K562 (cell line): ENCODE measurements around the gene EXOC3L2. TPM values are rescaled to one million over a fixed set of nuclear protein-coding genes. Genes with fewer than 3 reads are reported as not detected.

Experiments
- BRD9 ChIP-seq: fragments of 450-650 bp; IDR thresholded peaks from 2 replicates; pipeline ENCODE4 v1.6.1; 2018; ENCODE audit warnings: low read depth; ENCODE audit not compliant: partially characterized antibody
- CC2D1A ChIP-seq: fragments of 450-650 bp; IDR thresholded peaks from 2 replicates; pipeline ENCODE4 v1.6.1; 2017; ENCODE audit warnings: mild to moderate bottlenecking
- EGR1 ChIP-seq: fragments of 450-650 bp; conservative IDR thresholded peaks from 2 replicates; pipeline ENCODE4 v1.6.1; 2017; ENCODE audit warnings: mild to moderate bottlenecking
- FUS ChIP-seq: fragments of 200-400 bp; formaldehyde crosslinking; optimal IDR thresholded peaks from 2 replicates; pipeline ENCODE3; 2017; ENCODE audit warnings: low read depth, low read length
- HMGN3 ChIP-seq: IDR thresholded peaks from 2 replicates; pipeline ENCODE4 v1.6.1; 2011; ENCODE audit warnings: borderline replicate concordance, low read depth, mild to moderate bottlenecking, mixed read lengths, low read length; ENCODE audit not compliant: insufficient read length; ENCODE audit errors: extremely low read depth
- L3MBTL2 ChIP-seq: fragments of 450-650 bp; IDR thresholded peaks from 2 replicates; pipeline ENCODE4 v1.6.1; 2016; ENCODE audit warnings: mild to moderate bottlenecking, moderate library complexity
- NRF1 ChIP-seq, 2 experiments: fragments of 450-650 bp; IDR thresholded peaks in 1 of 2; conservative IDR thresholded peaks in 1 of 2; 2 replicates each; pipeline ENCODE4 v1.6.1; 2014; ENCODE audit warnings: mild to moderate bottlenecking in 2 of 2
- NUFIP1 ChIP-seq: fragments of 450-650 bp; IDR thresholded peaks from 2 replicates; pipeline ENCODE4 v1.6.1; 2018; ENCODE audit not compliant: partially characterized antibody
- RAD51 ChIP-seq: fragments of 450-650 bp; IDR thresholded peaks from 2 replicates; pipeline ENCODE4 v1.7.1; 2016; ENCODE audit warnings: low read depth, mild to moderate bottlenecking, borderline replicate concordance
- RCOR1 ChIP-seq, 2 experiments: IDR thresholded peaks; 2 replicates each; pipeline ENCODE4 v1.6.1; 2012; ENCODE audit warnings: low read depth in 2 of 2, low read length in 2 of 2, borderline replicate concordance in 1 of 2, improper control_type of control experiment in 1 of 2
- STAT5A ChIP-seq: IDR thresholded peaks from 2 replicates; pipeline ENCODE4 v1.6.1; 2012; ENCODE audit warnings: low read length, inconsistent platforms, borderline replicate concordance
- ZBED1 ChIP-seq: IDR thresholded peaks from 2 replicates; pipeline ENCODE4 v1.6.1; 2014
- ZBTB17 ChIP-seq: fragments of 450-650 bp; formaldehyde crosslinking; IDR thresholded peaks from 2 replicates; pipeline ENCODE4 v1.4.0; 2020; ENCODE audit warnings: mild to moderate bottlenecking
- ZNF133 ChIP-seq: fragments of 250-450 bp; sonication (Bioruptor Pico); IDR thresholded peaks from 2 replicates; pipeline ENCODE4 v1.4.0; 2020; ENCODE audit warnings: mild to moderate bottlenecking
- ZNF134 ChIP-seq: fragments of 250-450 bp; sonication (Bioruptor Pico); conservative IDR thresholded peaks from 2 replicates; pipeline ENCODE4 v1.4.0; 2020
- ZNF212 ChIP-seq: fragments of 450-650 bp; formaldehyde crosslinking; IDR thresholded peaks from 2 replicates; pipeline ENCODE4 v1.4.0; 2020; ENCODE audit warnings: mild to moderate bottlenecking
- polyA plus RNA-seq, 8 experiments: library from polyadenylated mRNA; depleted of rRNA in 4 of 8; stranded (reverse) in 5 of 8; unstranded in 3 of 8; fragments of >200 nt; fragmentation: Nextera tagmentation in 2 of 8; fragmentation: Illumina TruSeq in 1 of 8; extraction: Ambion mirVana in 2 of 8; extraction: Trizol in 1 of 8; gene quantifications; 2 replicates each; pipeline versions ENCODE4 v1.2.1 to v1.2.3, GENCODE V29; 2011 to 2014; ENCODE audit warnings: inconsistent platforms in 1 of 8, missing spikeins in 1 of 8
- total RNA-seq, 7 experiments: library from RNA; depleted of rRNA in 6 of 7; stranded (reverse); fragments of >200 nt in 6 of 7; fragmentation: Illumina TruSeq in 2 of 7; extraction: Trizol in 2 of 7; gene quantifications; 2 replicates each; pipeline versions ENCODE4 v1.2.1 to v1.2.3, GENCODE V29; 2011 to 2021; ENCODE audit warnings: low replicate concordance in 1 of 7
- TF ChIP-seq, protein P1 (sequence below): fragments of 450-650 bp; IDR thresholded peaks from 2 replicates; pipeline ENCODE4 v1.6.1; 2016
- TF ChIP-seq, protein P2 (sequence below): fragments of 250-450 bp; sonication (Bioruptor Pico); IDR thresholded peaks from 2 replicates; pipeline ENCODE4 v1.5.0; 2022; ENCODE audit warnings: mild to moderate bottlenecking
- TF ChIP-seq, protein P3 (sequence below): fragments of 200-800 bp; sonication (Bioruptor generic); IDR thresholded peaks from 2 replicates; pipeline ENCODE4 v1.6.1; 2017; ENCODE audit warnings: missing genetic modification characterization, missing compliant biosample characterization
- TF ChIP-seq, protein P4 (sequence below): fragments of 250-450 bp; sonication (Bioruptor Pico); IDR thresholded peaks from 2 replicates; pipeline ENCODE4 v1.5.0; 2020; ENCODE audit warnings: mild to moderate bottlenecking, borderline replicate concordance
- TF ChIP-seq, protein P5 (sequence below): sonication (generic); formaldehyde crosslinking; IDR thresholded peaks from 2 replicates; pipeline ENCODE4 v1.8.1; 2023; ENCODE audit warnings: mild to moderate bottlenecking, missing genetic modification reagents

Gene EXOC3L2
- total and polyA plus RNA-seq, 9 of the 15 experiments (the other 6 are each of a cell fraction or from before 2014, with no cell fraction given), result 0.31 to 19.0 (median 2.4) TPM

DNA sequence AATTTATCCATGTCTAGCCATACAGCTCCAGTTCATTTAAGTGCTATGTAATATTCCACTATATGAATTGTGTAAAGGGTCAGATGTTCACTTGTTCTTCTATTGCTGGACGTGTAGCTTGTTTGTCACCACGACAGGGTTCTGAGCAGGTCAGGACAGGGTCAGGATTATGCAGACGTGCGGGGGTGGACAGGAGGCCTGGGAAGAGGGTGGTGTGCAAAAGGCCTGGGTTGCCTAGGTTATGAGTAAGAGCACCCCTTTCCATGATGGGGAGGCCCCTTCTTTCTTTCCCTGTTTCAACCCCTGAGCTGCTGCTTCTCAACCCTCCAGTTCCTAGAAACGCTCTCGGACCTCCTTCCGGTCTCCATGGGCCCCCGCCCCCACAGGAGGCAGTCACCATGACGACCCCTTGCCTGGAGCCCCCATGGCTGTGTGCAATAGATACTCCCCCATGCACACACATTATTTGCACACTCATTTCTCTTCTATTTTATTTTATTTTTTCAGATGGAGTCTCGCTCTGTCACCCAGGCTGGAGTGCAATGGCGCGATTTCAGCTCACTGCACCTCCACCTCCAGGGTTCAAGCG is 2.0 kb downstream of the EXOC3L2 start (continued):
- TF ChIP-seq, protein P1, sequence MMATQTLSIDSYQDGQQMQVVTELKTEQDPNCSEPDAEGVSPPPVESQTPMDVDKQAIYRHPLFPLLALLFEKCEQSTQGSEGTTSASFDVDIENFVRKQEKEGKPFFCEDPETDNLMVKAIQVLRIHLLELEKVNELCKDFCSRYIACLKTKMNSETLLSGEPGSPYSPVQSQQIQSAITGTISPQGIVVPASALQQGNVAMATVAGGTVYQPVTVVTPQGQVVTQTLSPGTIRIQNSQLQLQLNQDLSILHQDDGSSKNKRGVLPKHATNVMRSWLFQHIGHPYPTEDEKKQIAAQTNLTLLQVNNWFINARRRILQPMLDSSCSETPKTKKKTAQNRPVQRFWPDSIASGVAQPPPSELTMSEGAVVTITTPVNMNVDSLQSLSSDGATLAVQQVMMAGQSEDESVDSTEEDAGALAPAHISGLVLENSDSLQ, result peak; percentile 40; the same call in 1 of the 2 replicates
- TF ChIP-seq ZBED1 (no peak), RCOR1 (IDR thresholded peaks at IDR 0.05; ENCODE audit: borderline replicate concordance in 1 of 2, low read depth in 2 of 2, low read length in 2 of 2) (no peak), ZNF133 (no peak), ZNF134 (CRISPR knock-in tag) (no peak), FUS (no peak), ZBTB17 (no peak), NRF1 (conservative IDR thresholded peaks at IDR 0.05 in 1 of 2, IDR thresholded peaks at IDR 0.05 in 1 of 2) (no peak), L3MBTL2 (no peak), HMGN3 (no peak), EGR1 (peak; percentile 98), NUFIP1 (no peak), ZNF212 (no peak), RAD51 (no peak), BRD9 (no peak), STAT5A (no peak), CC2D1A (no peak)
- TF ChIP-seq, protein P2, sequence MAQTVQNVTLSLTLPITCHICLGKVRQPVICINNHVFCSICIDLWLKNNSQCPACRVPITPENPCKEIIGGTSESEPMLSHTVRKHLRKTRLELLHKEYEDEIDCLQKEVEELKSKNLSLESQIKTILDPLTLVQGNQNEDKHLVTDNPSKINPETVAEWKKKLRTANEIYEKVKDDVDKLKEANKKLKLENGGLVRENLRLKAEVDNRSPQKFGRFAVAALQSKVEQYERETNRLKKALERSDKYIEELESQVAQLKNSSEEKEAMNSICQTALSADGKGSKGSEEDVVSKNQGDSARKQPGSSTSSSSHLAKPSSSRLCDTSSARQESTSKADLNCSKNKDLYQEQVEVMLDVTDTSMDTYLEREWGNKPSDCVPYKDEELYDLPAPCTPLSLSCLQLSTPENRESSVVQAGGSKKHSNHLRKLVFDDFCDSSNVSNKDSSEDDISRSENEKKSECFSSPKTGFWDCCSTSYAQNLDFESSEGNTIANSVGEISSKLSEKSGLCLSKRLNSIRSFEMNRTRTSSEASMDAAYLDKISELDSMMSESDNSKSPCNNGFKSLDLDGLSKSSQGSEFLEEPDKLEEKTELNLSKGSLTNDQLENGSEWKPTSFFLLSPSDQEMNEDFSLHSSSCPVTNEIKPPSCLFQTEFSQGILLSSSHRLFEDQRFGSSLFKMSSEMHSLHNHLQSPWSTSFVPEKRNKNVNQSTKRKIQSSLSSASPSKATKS (CRISPR knock-in tag), result no peak
- TF ChIP-seq, protein P3, sequence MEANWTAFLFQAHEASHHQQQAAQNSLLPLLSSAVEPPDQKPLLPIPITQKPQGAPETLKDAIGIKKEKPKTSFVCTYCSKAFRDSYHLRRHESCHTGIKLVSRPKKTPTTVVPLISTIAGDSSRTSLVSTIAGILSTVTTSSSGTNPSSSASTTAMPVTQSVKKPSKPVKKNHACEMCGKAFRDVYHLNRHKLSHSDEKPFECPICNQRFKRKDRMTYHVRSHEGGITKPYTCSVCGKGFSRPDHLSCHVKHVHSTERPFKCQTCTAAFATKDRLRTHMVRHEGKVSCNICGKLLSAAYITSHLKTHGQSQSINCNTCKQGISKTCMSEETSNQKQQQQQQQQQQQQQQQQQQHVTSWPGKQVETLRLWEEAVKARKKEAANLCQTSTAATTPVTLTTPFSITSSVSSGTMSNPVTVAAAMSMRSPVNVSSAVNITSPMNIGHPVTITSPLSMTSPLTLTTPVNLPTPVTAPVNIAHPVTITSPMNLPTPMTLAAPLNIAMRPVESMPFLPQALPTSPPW (CRISPR knock-in tag), result no peak
- TF ChIP-seq, protein P4, sequence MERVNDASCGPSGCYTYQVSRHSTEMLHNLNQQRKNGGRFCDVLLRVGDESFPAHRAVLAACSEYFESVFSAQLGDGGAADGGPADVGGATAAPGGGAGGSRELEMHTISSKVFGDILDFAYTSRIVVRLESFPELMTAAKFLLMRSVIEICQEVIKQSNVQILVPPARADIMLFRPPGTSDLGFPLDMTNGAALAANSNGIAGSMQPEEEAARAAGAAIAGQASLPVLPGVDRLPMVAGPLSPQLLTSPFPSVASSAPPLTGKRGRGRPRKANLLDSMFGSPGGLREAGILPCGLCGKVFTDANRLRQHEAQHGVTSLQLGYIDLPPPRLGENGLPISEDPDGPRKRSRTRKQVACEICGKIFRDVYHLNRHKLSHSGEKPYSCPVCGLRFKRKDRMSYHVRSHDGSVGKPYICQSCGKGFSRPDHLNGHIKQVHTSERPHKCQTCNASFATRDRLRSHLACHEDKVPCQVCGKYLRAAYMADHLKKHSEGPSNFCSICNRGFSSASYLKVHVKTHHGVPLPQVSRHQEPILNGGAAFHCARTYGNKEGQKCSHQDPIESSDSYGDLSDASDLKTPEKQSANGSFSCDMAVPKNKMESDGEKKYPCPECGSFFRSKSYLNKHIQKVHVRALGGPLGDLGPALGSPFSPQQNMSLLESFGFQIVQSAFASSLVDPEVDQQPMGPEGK (CRISPR knock-in tag), result no peak
- TF ChIP-seq, protein P5, sequence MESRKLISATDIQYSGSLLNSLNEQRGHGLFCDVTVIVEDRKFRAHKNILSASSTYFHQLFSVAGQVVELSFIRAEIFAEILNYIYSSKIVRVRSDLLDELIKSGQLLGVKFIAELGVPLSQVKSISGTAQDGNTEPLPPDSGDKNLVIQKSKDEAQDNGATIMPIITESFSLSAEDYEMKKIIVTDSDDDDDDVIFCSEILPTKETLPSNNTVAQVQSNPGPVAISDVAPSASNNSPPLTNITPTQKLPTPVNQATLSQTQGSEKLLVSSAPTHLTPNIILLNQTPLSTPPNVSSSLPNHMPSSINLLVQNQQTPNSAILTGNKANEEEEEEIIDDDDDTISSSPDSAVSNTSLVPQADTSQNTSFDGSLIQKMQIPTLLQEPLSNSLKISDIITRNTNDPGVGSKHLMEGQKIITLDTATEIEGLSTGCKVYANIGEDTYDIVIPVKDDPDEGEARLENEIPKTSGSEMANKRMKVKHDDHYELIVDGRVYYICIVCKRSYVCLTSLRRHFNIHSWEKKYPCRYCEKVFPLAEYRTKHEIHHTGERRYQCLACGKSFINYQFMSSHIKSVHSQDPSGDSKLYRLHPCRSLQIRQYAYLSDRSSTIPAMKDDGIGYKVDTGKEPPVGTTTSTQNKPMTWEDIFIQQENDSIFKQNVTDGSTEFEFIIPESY, result peak; percentile 53; the same call in 1 of the 2 replicates
